Measurements from ENCODE around the gene PCDH19. TPM values are rescaled to one million over a fixed set of nuclear protein-coding genes. Genes with fewer than 3 reads are reported as not detected.

Gene PCDH19
- total RNA-seq, 4 donors from 2014 or later, result 0.63 to 1.5 (median 0.72) TPM

DNA sequence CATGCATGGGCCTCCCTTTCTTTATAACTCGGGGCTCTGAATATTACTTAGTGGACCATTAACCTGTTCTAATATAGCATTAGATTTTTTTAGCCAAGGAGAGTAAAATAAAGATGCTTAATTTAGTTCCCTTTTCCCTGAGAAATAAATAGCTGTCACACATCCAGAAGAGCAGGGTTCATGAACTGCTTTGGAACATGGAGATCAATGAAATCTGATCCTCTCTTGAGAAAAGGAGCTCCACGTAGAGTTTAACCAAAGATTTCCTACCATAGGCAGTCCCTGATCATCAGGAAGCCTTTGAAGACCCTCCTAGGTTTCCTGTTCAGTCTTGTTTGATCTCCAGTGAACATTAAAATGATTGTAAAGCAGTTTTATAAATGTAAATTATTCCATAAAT, 8.5 kb upstream of the PCDH19 start:
- no peaks in the 10 kb centered on the region for H3K36me3 ChIP-seq
- intact Hi-C loops (cut with DNase I; ENCODE audit: low total_unique reads) (no loop called here), in situ Hi-C loops (cut with MboI; ENCODE audit: low sequenced_read_pairs in 4 of 4) (no loop called here)
- peaks cover 0 to 6% of the 10 kb centered on the region in 2 donors for H3K4me1 ChIP-seq
- DNase-seq (no peak), ATAC-seq (no peak)
- peak overlapping the region in 1 of 4 donors; percentile 35 for H3K27ac ChIP-seq
- TF ChIP-seq CTCF (IDR thresholded peaks at IDR 0.05 in 4 of 5, conservative IDR thresholded peaks at IDR 0.05 in 1 of 5), result no peak
- TF ChIP-seq POLR2A (IDR thresholded peaks at IDR 0.05), result no peak
- H3K27me3 ChIP-seq, result peaks cover 0 to 8% (median 0%) of the 10 kb centered on the region in 3 donors
- H3K9me3 ChIP-seq, result no peaks in the 10 kb centered on the region
- H3K4me3 ChIP-seq, result no peak overlapping the region

- intact Hi-C loops (cut with DNase I; ENCODE audit: low total_unique reads), result no loop called here
- peaks cover 0 to 13% (median 0%) of the 10 kb centered on the region in 3 donors for H3K27me3 ChIP-seq
- peak overlapping the region in 2 of 4 donors; percentile 43 for H3K27ac ChIP-seq
- TF ChIP-seq POLR2A (IDR thresholded peaks at IDR 0.05) (no peak), CTCF (IDR thresholded peaks at IDR 0.05 in 4 of 5, conservative IDR thresholded peaks at IDR 0.05 in 1 of 5) (no peak)
- in situ Hi-C loops (cut with MboI; ENCODE audit: low sequenced_read_pairs in 4 of 4), result no loop called here
- H3K36me3 ChIP-seq, result no peaks in the 10 kb centered on the region
- ATAC-seq (peak; percentile 8 to 30), DNase-seq (peak in 1 of 2 donors; percentile 15)
- no peaks in the 10 kb centered on the region for H3K9me3 ChIP-seq
- no peak overlapping the region for H3K4me3 ChIP-seq
- H3K4me1 ChIP-seq, result peaks cover 0 to 6% of the 10 kb centered on the region in 2 donors
Measured at GRCh38 chrX:100417681-100418080, 7.6 kb upstream of the PCDH19 start.

DNA sequence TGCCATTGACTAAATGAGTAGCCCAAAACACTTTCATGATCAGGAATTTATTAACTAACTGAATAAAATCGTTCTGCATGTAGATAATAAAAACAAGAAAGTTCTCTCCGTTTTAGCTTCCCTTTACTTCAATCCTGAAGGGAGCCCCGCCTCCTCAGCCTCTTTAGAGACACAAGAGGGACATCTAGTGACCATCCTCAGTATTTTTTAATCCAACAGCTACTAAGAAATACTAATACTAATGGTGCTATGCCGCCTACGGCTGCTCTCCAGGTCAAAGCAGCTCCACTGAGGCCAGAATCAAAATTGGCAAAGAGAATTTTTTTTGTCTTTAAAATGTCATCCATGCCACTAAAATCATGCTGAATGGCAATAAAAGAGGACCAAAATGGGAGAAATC, 3.2 kb upstream of the PCDH19 start:
- TF ChIP-seq CTCF (IDR thresholded peaks at IDR 0.05 in 4 of 5, conservative IDR thresholded peaks at IDR 0.05 in 1 of 5), result peak in 3 of 5 experiments; percentile 25 to 48 (median 32)
- no peak for TF ChIP-seq POLR2A (IDR thresholded peaks at IDR 0.05)
- Histone ChIP-seq H3K4me1 (peaks cover 0 to 15% of the 10 kb centered on the region in 2 donors), H3K9me3 (no peaks in the 10 kb centered on the region), H3K27me3 (peaks cover 0 to 43% (median 13%) of the 10 kb centered on the region in 3 donors), H3K36me3 (no peaks in the 10 kb centered on the region), H3K27ac (no peak overlapping the region), H3K4me3 (no peak overlapping the region)
- ATAC-seq (no peak), DNase-seq (no peak)
- in situ Hi-C loops (cut with MboI; ENCODE audit: low sequenced_read_pairs in 4 of 4), result no loop called here
- intact Hi-C loops (cut with DNase I; ENCODE audit: low total_unique reads), result no loop called here

- no peaks in the 10 kb centered on the region for H3K9me3 ChIP-seq
- no peak overlapping the region for H3K4me3 ChIP-seq
- intact Hi-C loops (cut with DNase I; ENCODE audit: low total_unique reads) (no loop called here), in situ Hi-C loops (cut with MboI; ENCODE audit: low sequenced_read_pairs in 4 of 4) (no loop called here)
- no peaks in the 10 kb centered on the region for H3K36me3 ChIP-seq
- ATAC-seq (no peak), DNase-seq (no peak)
- peaks cover 0 to 15% of the 10 kb centered on the region in 2 donors for H3K4me1 ChIP-seq
- H3K27me3 ChIP-seq, result peaks cover 0 to 55% (median 25%) of the 10 kb centered on the region in 3 donors
- no peak for TF ChIP-seq CTCF (IDR thresholded peaks at IDR 0.05 in 4 of 5, conservative IDR thresholded peaks at IDR 0.05 in 1 of 5)
- no peak for TF ChIP-seq POLR2A (IDR thresholded peaks at IDR 0.05)
- no peak overlapping the region for H3K27ac ChIP-seq
Measured at GRCh38 chrX:100411802-100412715, 2.0 kb upstream of the PCDH19 start.

Data from gastrocnemius medialis (tissue), 4 donors.